SH-SY5Y (cell line): ENCODE measurements around the gene LAMC2.

Source experiments
- GATA2 ChIP-seq: IDR thresholded peaks from 2 replicates; pipeline ENCODE4 v1.6.1; 2011; ENCODE audit warnings: mild to moderate bottlenecking, low read depth, low read length
- GATA3 ChIP-seq: IDR thresholded peaks from 2 replicates; pipeline ENCODE4 v1.6.1; 2011; ENCODE audit warnings: low read depth, mild to moderate bottlenecking, low read length, moderate library complexity

GRCh38 chr1:183165456-183165855, 20.6 kb upstream of the LAMC2 start:
- no peak for TF ChIP-seq GATA2
- no peak for TF ChIP-seq GATA3
